ENCODE data around the gene C11orf68. TPM values are rescaled to one million over a fixed set of nuclear protein-coding genes. Genes with fewer than 3 reads are reported as not detected.
A peak's percentile ranks its signal among the peaks of the same experiment; 100 is the strongest.

The C11orf68 gene
- total and polyA plus RNA-seq, 2 of the 8 experiments (the other 6 are each of a cell fraction or from before 2014, with no cell fraction given) = 24.0 to 51.2 TPM

GRCh38 chr11:65892661-65893317 is 26.1 kb downstream of the C11orf68 start:
- no peaks in the 10 kb centered on the region for H3K9me3 ChIP-seq (ENCODE audit: insufficient read depth in 2 of 2, low read depth in 1 of 2, low read length in 1 of 2)
- peaks cover 0 to 4% of the 10 kb centered on the region in 2 experiments for H4K20me1 ChIP-seq (replicated peaks in 1 of 2; ENCODE audit: control insufficient read depth in 1 of 2, insufficient read depth in 2 of 2, low read length in 2 of 2)

More at GRCh38 chr11:65892661-65893317, 26.1 kb downstream of the C11orf68 start:
- TF ChIP-seq BRCA1 (IDR thresholded peaks at IDR 0.05; ENCODE audit: low read depth, low read length) = no peak
- Histone ChIP-seq H2BK12ac (ENCODE audit: low read depth, low read length) (no peak overlapping the region), H3K36me3 (ENCODE audit: control insufficient read depth in 2 of 4, insufficient read depth in 4 of 4, low read length in 3 of 4) (no peaks in the 10 kb centered on the region), H3K23me2 (ENCODE audit: low read depth, low read length) (peaks cover 20% of the 10 kb centered on the region), H3K4me3 (ENCODE audit: extremely low read depth in 1 of 4, insufficient read depth in 2 of 4, low read depth in 3 of 4, low read length in 4 of 4) (peak overlapping the region in 1 of 4 experiments; percentile 82; a peak in 1 of 8 replicates), H3K27me3 (replicated peaks in 1 of 4; ENCODE audit: control insufficient read depth in 3 of 4, extremely low read depth in 1 of 4, insufficient read depth in 3 of 4, low read length in 3 of 4) (peaks cover 0 to 14% (median 8%) of the 10 kb centered on the region in 4 experiments; a peak in 6 of 7 replicates), H4K8ac (ENCODE audit: extremely low read depth, insufficient read depth, low read length) (no peak overlapping the region; the same call in 1 of the 2 replicates), H2AFZ (ENCODE audit: low read length) (no peak overlapping the region), H3K4me1 (replicated peaks in 1 of 4; ENCODE audit: control insufficient read depth in 3 of 4, insufficient read depth in 4 of 4, low read length in 3 of 4) (peaks cover 0 to 28% (median 8%) of the 10 kb centered on the region in 4 experiments; a peak in 5 of 7 replicates), H2BK120ac (replicated peaks; ENCODE audit: low read depth, low read length) (no peak overlapping the region), H4K5ac (ENCODE audit: insufficient read length, low read depth, low read length) (no peak overlapping the region), H2BK20ac (ENCODE audit: low read length) (no peak overlapping the region), H4K91ac (replicated peaks; ENCODE audit: insufficient read length, low read length) (no peak overlapping the region), H2AK5ac (ENCODE audit: low read depth, low read length) (no peak overlapping the region), H3K79me1 (ENCODE audit: low read depth, low read length) (no peaks in the 10 kb centered on the region; the same call in 1 of the 2 replicates), H3K9ac (replicated peaks in 1 of 4; ENCODE audit: extremely low read depth in 1 of 4, low read depth in 3 of 4, low read length in 3 of 4) (no peak overlapping the region), H3K18ac (ENCODE audit: extremely low read depth, low read length) (no peak overlapping the region), H3K14ac (ENCODE audit: insufficient read length) (no peak overlapping the region), H2BK5ac (ENCODE audit: low read depth, low read length) (no peak overlapping the region), H3K56ac (replicated peaks; ENCODE audit: insufficient read length, low read depth, low read length) (no peak overlapping the region), H3K79me2 (ENCODE audit: control insufficient read depth in 1 of 2, insufficient read depth in 2 of 2, low read length in 2 of 2) (no peaks in the 10 kb centered on the region), H3K4ac (replicated peaks; ENCODE audit: insufficient read length, low read depth, low read length) (no peak overlapping the region), H3K23ac (ENCODE audit: insufficient read length) (no peak overlapping the region), H3K27ac (ENCODE audit: low read depth, low read length) (no peak overlapping the region), H2BK15ac (ENCODE audit: low read length) (peak overlapping the region; percentile 88; the same call in 1 of the 2 replicates), H3K4me2 (ENCODE audit: insufficient read depth in 1 of 2, low read depth in 2 of 2, low read length in 2 of 2) (peak overlapping the region; percentile 9 to 94; a peak in 2 of 4 replicates)
- DNase-seq (ENCODE audit: low read depth in 1 of 2, low spot score in 2 of 2) (no peak), FAIRE-seq (no peak)
- ChIA-PET POLR2A (ENCODE audit: partially characterized antibody) (interaction anchor here (0.8 to 39.7 kb wide), 8 partner anchors 7 to 172 kb away, joined by 3 to 1071 read pairs (median 11); partner anchors contain the start of genes C11orf68, CFL1, EFEMP2 and FOSL1), CTCF (ENCODE audit: partially characterized antibody) (interaction anchor here (0.6 to 19.6 kb wide), 15 partner anchors 7 to 307 kb away, joined by 3 to 283 read pairs (median 30); partner anchors contain the start of genes AP5B1, C11orf68, CFL1 and EFEMP2)
- WGBS, 2 experiments (ENCODE audit: extremely low coverage in 1 of 2, insufficient coverage in 1 of 2, insufficient read length in 1 of 2, insufficient replicate concordance in 2 of 2, low coverage in 1 of 2, low lambda C conversion rate in 2 of 2, missing lambda C conversion rate in 1 of 2) = 93% methylated on average over 10 of the region's 10 CpGs; no CpG with 5 or more reads in 1 of the 2 experiments
